Measurements from ENCODE around the gene PLD4.

GRCh38 chr14:104971447-104972240 is 47.0 kb downstream of the PLD4 start:
- no peak for TF ChIP-seq POLR2A (IDR thresholded peaks at IDR 0.05)
- TF ChIP-seq CTCF (IDR thresholded peaks at IDR 0.05), result no peak
